Thymus (tissue), 11 donors: ENCODE data around the gene SBF1. TPM values are rescaled to one million over a fixed set of nuclear protein-coding genes. Genes with fewer than 3 reads are reported as not detected.

Experiments used
- DNase-seq, 9 donors: peaks; one replicate each; pipeline ENCODE4 v3.0.0-alpha.2; 2013; ENCODE audit warnings: low spot score in 9 of 9, low read depth in 6 of 9, missing footprints in 1 of 9
- H3K27ac ChIP-seq, 2 donors: one replicate each; pipeline ENCODE4 v1.5.1; 2013; ENCODE audit warnings: control low read depth in 1 of 2, low read depth in 1 of 2, low read length in 1 of 2, mild to moderate bottlenecking in 1 of 2, moderate library complexity in 1 of 2
- H3K27me3 ChIP-seq, 2 donors: one replicate each; pipeline ENCODE4 v1.5.1; 2013; ENCODE audit warnings: low read length in 1 of 2; ENCODE audit not compliant: control insufficient read depth in 2 of 2, insufficient read depth in 1 of 2
- H3K36me3 ChIP-seq, 2 donors: one replicate each; pipeline ENCODE4 v1.5.1; 2013; ENCODE audit warnings: low read length in 1 of 2, mild to moderate bottlenecking in 1 of 2, moderate library complexity in 1 of 2; ENCODE audit not compliant: control insufficient read depth in 2 of 2, insufficient read depth in 2 of 2
- H3K4me1 ChIP-seq, 2 donors: one replicate each; pipeline ENCODE4 v1.5.1; 2013; ENCODE audit warnings: low read length in 2 of 2; ENCODE audit not compliant: control insufficient read depth in 2 of 2, insufficient read depth in 2 of 2
- H3K4me3 ChIP-seq, 2 donors: one replicate each; pipeline ENCODE4 v1.5.1; 2013; ENCODE audit warnings: low read length in 2 of 2, control low read depth in 1 of 2, mild to moderate bottlenecking in 1 of 2
- H3K9me3 ChIP-seq, 2 donors: one replicate each; pipeline ENCODE4 v1.5.1; 2013; ENCODE audit warnings: low read length in 1 of 2, mild to moderate bottlenecking in 1 of 2; ENCODE audit not compliant: control insufficient read depth in 2 of 2, insufficient read depth in 1 of 2
- WGBS: extraction: QIAGEN DNeasy Blood & Tissue Kit; methylation state at CpG from one replicate; pipeline ENCODE4 v1.1.7; 2013; 5-methylcytosine and 5-hydroxymethylcytosine counted together
- polyA plus RNA-seq: library from polyadenylated mRNA; stranded (reverse); fragments of 200-250 nt; gene quantifications from one replicate; pipeline ENCODE4 v1.2.3, GENCODE V29; 2013
- total RNA-seq: library from RNA; stranded (reverse); fragments of 120-200 nt; gene quantifications from one replicate; pipeline ENCODE4 v1.2.4, GENCODE V29; 2013
- donor health status: healthy.

Gene SBF1
- total and polyA plus RNA-seq, 2 donors, result 56.7 to 88.2 TPM

DNA sequence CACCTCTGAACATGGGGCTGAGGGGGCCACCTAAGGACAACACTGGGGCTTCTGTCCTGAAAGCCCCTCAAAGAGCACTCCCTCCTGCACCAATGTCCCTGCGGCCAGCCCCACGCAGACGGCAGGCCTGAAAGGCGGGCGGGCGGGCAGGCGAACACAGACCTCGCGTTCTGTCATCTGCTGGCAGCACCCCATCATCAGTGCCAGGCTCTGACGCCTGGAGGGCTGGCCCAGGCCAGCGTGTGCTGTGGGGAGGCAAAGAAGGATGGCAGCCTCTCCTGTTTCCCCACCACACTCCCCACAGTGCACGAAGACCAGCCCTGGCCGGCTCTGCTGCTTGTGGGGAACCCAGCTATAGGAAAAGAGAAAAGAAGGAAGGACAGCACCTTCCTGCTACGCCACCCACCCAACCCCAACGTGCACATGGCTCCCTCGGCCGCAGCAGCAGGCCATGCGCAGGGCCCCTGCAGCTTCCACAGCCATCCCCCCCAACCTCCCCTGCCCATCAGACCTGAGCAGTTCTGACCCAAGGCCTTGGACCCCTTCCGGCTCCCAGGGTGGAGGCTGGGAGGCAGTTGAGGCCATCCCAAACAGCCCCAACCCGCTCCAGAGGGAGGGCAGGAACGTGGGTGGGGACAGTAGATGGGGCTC is 3.5 kb downstream of the SBF1 start:
- H3K4me3 ChIP-seq, result peak overlapping the region in 1 of 2 donors; percentile 51
- H3K4me1 ChIP-seq, result peaks cover 59 to 85% of the 10 kb centered on the region in 2 donors
- 71% methylated on average over 21 of the region's 21 CpGs for WGBS
- H3K36me3 ChIP-seq, result peaks cover 21% of the 10 kb centered on the region in 2 donors
- DNase-seq, result no peak
- H3K9me3 ChIP-seq, result peaks cover 0 to 6% of the 10 kb centered on the region in 2 donors
- H3K27ac ChIP-seq, result peak overlapping the region; percentile 94 to 99
- H3K27me3 ChIP-seq, result no peaks in the 10 kb centered on the region

DNA sequence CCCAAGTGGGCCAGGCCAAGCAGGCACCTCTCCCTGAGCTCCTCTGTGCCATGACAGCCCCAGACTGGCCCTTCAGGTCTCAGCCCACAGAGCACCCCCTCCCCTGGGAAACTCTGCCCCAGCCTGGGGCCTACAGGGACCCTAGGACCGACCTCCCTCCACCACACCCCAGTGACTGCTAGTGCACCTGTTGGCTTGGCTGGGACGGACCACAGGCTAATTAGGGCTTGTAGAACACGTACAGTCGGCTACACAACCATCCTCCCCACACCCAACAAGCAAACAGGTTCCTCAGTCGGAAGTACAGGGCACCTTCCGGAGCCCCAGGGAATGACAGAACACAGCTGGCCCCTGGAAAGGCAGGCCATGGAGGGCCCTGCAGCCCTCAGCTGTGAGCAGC is 4.3 kb downstream of the SBF1 start:
- H3K27ac ChIP-seq, result peak overlapping the region; percentile 94 to 99
- no peaks in the 10 kb centered on the region for H3K27me3 ChIP-seq
- WGBS, result 28% methylated on average over 6 of the region's 6 CpGs
- peaks cover 29% of the 10 kb centered on the region in 2 donors for H3K36me3 ChIP-seq
- H3K4me1 ChIP-seq, result peaks cover 59 to 83% of the 10 kb centered on the region in 2 donors
- DNase-seq, result no peak
- peaks cover 0 to 6% of the 10 kb centered on the region in 2 donors for H3K9me3 ChIP-seq
- peak overlapping the region; percentile 46 to 51 for H3K4me3 ChIP-seq

GRCh38 chr22:50469377-50470305 is 5.2 kb downstream of the SBF1 start:
- H3K27ac ChIP-seq, result peak overlapping the region; percentile 94 to 99
- WGBS, result 4% methylated on average over 25 of the region's 25 CpGs
- peaks cover 57 to 78% of the 10 kb centered on the region in 2 donors for H3K4me1 ChIP-seq
- peaks cover 0 to 6% of the 10 kb centered on the region in 2 donors for H3K9me3 ChIP-seq
- H3K27me3 ChIP-seq, result no peaks in the 10 kb centered on the region
- H3K36me3 ChIP-seq, result peaks cover 37 to 38% of the 10 kb centered on the region in 2 donors
- peak; percentile 82 to 98 (median 91) for DNase-seq
- H3K4me3 ChIP-seq, result peak overlapping the region; percentile 46 to 51

GRCh38 chr22:50468626-50469025 is 6.2 kb downstream of the SBF1 start:
- peak overlapping the region; percentile 46 to 51 for H3K4me3 ChIP-seq
- DNase-seq, result no peak
- H3K4me1 ChIP-seq, result peaks cover 55 to 74% of the 10 kb centered on the region in 2 donors
- H3K9me3 ChIP-seq, result peaks cover 0 to 6% of the 10 kb centered on the region in 2 donors
- peak overlapping the region; percentile 94 to 99 for H3K27ac ChIP-seq
- H3K36me3 ChIP-seq, result peaks cover 48% of the 10 kb centered on the region in 2 donors
- H3K27me3 ChIP-seq, result no peaks in the 10 kb centered on the region
- 82% methylated on average over 8 of the region's 8 CpGs for WGBS

GRCh38 chr22:50467773-50468440 is 6.9 kb downstream of the SBF1 start:
- Histone ChIP-seq H3K4me3 (no peak overlapping the region), H3K27me3 (no peaks in the 10 kb centered on the region), H3K36me3 (peaks cover 53 to 55% of the 10 kb centered on the region in 2 donors), H3K27ac (peak overlapping the region; percentile 64 to 99), H3K4me1 (peaks cover 48 to 67% of the 10 kb centered on the region in 2 donors), H3K9me3 (peaks cover 0 to 6% of the 10 kb centered on the region in 2 donors)
- DNase-seq, result peak in 2 of 9 donors; percentile 47 to 60
- 71% methylated on average over 22 of the region's 22 CpGs for WGBS

DNA sequence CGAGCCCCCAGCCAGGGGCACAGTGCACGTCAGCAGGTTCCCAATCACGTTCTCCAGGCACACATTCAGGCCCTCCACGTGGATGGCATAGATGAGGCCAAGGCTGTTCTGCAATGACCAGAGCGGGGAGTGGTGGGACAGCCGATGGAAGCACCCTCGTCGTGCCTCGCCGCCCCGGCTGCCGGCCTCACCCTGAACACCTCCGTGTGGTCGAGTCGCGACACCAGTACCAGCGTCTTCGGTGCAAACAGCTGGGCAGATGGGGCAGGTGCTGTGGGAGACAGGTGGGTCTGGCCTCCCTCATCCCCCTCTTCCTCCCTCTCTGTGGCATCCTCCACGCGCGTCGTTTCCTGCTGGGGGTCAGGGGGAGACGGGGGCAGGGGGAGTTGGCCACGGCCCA is 7.5 kb downstream of the SBF1 start:
- DNase-seq, result no peak
- peaks cover 59 to 60% of the 10 kb centered on the region in 2 donors for H3K36me3 ChIP-seq
- peaks cover 0 to 6% of the 10 kb centered on the region in 2 donors for H3K9me3 ChIP-seq
- no peak overlapping the region for H3K4me3 ChIP-seq
- H3K4me1 ChIP-seq, result peaks cover 42 to 61% of the 10 kb centered on the region in 2 donors
- WGBS, result 44% methylated on average over 24 of the region's 24 CpGs
- H3K27ac ChIP-seq, result peak overlapping the region in 1 of 2 donors; percentile 54
- H3K27me3 ChIP-seq, result no peaks in the 10 kb centered on the region

GRCh38 chr22:50465066-50465930 is 9.5 kb downstream of the SBF1 start:
- no peaks in the 10 kb centered on the region for H3K27me3 ChIP-seq
- H3K4me1 ChIP-seq, result peaks cover 22 to 41% of the 10 kb centered on the region in 2 donors
- H3K36me3 ChIP-seq, result peaks cover 77 to 79% of the 10 kb centered on the region in 2 donors
- DNase-seq, result no peak
- 97% methylated on average over 30 of the region's 30 CpGs for WGBS
- no peak overlapping the region for H3K27ac ChIP-seq
- H3K4me3 ChIP-seq, result no peak overlapping the region
- H3K9me3 ChIP-seq, result peaks cover 0 to 3% of the 10 kb centered on the region in 2 donors

DNA sequence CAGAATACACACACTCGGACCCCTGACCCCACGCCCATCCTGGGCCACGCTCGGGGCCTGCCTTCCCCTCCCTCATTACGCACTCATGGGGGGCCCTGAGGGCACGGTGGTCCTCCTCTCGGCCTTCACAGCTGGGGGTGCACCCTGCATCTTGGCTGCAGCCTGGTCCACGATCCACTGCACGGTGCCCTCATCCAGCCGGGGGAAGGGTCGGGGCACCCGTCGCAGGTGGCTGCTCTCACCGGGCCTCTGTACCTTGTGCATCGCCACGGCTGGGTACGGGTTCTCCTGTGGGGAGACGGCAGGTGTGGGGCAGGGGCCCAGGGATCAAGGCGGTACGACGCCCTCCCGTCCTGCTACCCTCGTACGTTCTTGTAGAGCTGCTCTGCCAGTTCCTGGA is 10.4 kb downstream of the SBF1 start:
- H3K27me3 ChIP-seq, result no peaks in the 10 kb centered on the region
- no peak overlapping the region for H3K4me3 ChIP-seq
- 94% methylated on average over 24 of the region's 24 CpGs for WGBS
- H3K9me3 ChIP-seq, result no peaks in the 10 kb centered on the region
- H3K4me1 ChIP-seq, result peaks cover 20 to 32% of the 10 kb centered on the region in 2 donors
- no peak overlapping the region for H3K27ac ChIP-seq
- H3K36me3 ChIP-seq, result peaks cover 86 to 88% of the 10 kb centered on the region in 2 donors
- no peak for DNase-seq
